Glomerular visceral epithelial cell (primary cell): Measurements from ENCODE around the gene SLAMF7.

Source experiments
- DNase-seq: peaks from one replicate; pipeline ENCODE4 v3.0.0-alpha.2; 2016; ENCODE audit errors: extremely low spot score

The SLAMF7 gene

GRCh38 chr1:160745551-160745950 lies 6.5 kb downstream of the SLAMF7 start:
- DNase-seq: no peak

DNA sequence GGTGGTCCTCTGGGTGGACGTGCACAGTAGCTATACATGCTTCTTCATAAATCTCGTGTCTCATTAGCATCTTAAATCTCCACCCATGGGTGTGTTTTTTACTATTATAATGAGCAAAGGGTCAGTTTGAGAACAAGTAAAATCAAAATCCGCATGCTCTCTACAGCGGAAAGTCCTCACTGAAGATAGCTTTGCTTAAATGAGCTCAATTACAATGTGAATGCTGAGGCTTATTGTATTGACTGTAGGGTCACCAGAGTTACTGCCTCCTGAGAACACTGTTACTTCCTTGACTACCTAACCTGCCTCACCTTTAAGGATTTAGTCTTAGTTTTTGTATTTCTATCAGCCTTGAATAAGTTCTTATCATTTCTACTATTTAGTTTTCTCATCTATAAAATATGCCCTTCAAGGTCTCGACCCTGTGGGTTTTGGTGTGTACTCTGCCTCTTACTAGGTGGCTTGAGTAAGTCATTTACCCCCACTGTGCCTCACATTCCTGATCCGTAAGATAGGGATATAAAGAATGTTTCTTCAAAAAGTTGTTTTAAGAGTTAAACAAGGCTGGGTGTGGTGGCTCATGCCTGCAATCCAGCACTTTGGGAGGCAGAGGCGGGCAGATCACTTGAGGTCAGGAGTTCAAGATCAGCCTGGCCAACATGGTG lies 7.9 kb downstream of the SLAMF7 start:
- no peak for DNase-seq

DNA sequence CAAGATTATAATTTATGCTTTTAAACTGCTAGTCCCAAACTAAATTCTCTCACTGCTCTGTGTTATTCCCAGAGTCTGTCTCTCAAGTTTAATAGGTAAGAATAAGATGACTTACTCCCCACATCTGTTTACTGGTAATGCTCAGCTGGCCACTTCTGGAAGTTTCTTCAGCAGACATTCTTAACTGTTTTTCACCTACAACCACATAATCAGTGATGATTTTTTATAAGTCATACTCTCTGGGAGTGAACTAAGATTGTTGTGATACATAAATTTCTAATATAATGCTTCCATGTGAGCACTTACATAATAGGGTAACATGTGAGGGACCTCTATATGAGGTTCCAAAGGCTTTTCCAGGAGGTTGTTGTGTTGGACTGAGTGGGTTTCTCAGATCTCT lies 8.7 kb downstream of the SLAMF7 start:
- no peak for DNase-seq

GRCh38 chr1:160748181-160748877 lies 9.3 kb downstream of the SLAMF7 start:
- no peak for DNase-seq

GRCh38 chr1:160748878-160749269 lies 9.8 kb downstream of the SLAMF7 start:
- DNase-seq: no peak

- no peak for DNase-seq
These were observed 11.6 kb downstream of the SLAMF7 start for GRCh38 chr1:160750608-160751007.

- DNase-seq: no peak
These were observed 13.4 kb downstream of the SLAMF7 start for GRCh38 chr1:160752406-160752805.

GRCh38 chr1:160752924-160753323 lies 13.9 kb downstream of the SLAMF7 start:
- no peak for DNase-seq

GRCh38 chr1:160753594-160753993 lies 14.5 kb downstream of the SLAMF7 start:
- no peak for DNase-seq

DNA sequence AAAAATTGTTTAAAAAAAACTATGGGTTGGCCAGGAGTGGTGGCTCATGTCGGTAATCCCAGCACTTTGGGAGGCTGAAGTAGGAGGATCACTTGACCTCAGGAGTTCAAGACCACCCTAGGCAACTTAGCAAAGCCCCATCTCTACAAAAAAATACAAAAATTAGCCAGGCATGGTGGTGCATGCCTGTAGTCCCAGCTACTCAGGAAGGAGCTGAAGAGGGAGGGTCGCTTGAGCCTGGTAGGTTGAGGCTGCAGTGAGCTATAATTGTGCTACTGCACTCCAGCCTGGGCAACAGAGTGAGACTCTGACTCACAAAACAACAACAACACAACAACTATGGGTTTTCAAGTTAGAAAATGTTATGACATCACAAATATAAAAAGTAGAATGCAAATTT lies 16.4 kb downstream of the SLAMF7 start:
- DNase-seq: no peak

DNA sequence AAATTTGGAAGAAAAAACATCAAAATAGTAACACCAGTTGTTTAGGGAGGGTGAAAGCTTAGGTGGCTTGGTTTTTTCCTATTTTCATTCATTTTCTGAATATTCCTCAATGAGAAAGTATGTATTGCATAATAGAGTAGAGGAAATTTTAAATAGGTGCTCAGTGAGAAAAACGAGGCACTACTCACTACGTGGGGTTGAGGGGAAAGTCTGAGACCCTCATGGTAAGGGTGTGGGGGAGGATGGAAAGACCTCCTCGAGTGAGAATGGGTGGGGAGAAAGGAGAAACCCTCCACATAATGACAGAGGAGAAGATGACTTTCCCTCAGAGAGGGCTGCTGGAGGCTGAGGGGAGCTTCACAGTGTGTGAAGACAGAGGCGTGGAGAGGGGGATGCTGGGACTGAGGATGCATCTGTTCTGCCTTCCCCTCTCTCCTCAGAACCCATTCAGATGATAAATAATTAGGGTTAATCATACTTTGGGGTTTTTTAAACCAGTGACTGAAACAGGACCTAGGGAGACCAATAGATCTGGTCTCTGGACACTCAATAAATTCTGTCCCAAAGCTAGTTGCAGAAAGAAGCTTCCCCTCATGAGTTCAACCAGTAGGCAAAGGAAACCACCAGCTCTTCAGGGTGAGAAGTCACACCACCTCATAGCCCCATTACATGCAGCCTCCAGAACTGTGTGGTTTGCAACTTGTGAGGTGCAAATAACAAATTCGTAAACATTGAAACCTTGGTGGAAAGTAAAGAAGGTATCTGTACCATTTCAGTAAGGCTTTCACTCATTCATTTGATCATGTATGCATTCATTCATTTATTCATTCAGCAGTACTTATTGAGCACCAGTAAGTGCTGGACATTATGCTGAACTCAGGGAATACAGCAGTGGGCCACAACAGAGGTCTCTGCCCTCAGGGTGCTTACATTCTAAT lies 17.1 kb downstream of the SLAMF7 start:
- no peak for DNase-seq

GRCh38 chr1:160756849-160757201 lies 17.8 kb downstream of the SLAMF7 start:
- no peak for DNase-seq

GRCh38 chr1:160758521-160758920 lies 19.5 kb downstream of the SLAMF7 start:
- DNase-seq: no peak

GRCh38 chr1:160759740-160760139 lies 20.7 kb downstream of the SLAMF7 start:
- DNase-seq: no peak

GRCh38 chr1:160761046-160761445 lies 22.0 kb downstream of the SLAMF7 start:
- DNase-seq: no peak

DNA sequence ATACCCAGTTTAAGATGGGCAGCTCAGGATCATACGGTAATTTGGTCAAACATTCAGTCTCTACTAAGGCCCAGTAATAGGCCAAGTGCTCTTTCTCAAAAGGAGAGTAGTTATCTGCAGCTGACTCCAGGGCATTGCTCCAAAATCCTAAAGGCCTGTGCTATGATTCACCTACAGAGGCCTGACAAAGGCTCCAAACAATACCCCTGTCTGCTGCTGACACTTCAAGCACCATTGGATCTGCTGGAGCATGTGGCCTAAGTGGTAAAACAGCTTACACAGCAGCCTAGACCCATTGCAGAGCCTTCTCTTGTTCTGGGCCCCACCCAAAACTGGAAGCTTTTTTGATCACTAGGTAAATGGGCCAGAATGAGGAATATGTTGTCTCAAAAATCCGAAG lies 22.8 kb downstream of the SLAMF7 start:
- no peak for DNase-seq

GRCh38 chr1:160763993-160764392 lies 24.9 kb downstream of the SLAMF7 start:
- DNase-seq: no peak

- no peak for DNase-seq
These were observed 28.6 kb downstream of the SLAMF7 start for GRCh38 chr1:160767395-160768294.

DNA sequence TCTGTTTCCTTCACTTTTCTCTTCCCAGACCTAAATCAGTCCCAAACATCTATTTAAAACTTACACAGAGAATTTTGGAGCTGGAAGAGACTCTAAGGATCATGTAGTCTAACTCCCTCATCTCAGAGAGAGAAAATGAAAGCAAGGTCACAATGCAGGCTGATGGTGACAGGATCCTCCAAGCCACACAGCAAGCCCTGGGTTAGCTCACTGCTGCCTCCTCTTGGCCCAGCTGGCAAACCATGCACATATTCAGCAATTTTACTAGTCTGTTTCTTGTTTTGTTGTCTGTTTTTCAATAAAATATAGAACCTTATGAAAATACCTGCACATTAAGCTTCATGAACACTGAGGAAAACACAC lies 29.2 kb downstream of the SLAMF7 start:
- no peak for DNase-seq

DNA sequence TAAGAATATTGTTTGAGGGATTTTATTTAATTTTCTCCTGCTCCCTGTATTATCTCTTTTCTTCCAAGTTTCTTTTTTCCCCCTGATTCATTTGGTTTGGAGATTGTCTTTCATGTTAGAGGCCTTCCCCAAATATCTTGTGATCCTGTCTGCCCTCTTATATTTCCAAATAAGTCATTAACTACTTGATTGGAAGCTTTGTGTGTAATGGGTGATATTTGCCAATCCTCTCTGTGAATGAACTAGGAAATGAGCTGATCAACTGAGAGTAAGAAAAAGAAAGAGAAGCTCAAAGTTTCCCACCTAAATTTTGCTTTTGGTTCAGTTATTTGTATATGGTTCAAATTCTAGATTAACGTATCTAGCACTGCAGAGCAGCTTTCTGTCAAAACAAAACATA lies 33.3 kb downstream of the SLAMF7 start:
- DNase-seq: no peak

GRCh38 chr1:160773093-160773492 lies 34.0 kb downstream of the SLAMF7 start:
- no peak for DNase-seq
